H1 (cell line): Measurements from ENCODE around the gene PTPN1. TPM values are rescaled to one million over a fixed set of nuclear protein-coding genes. Genes with fewer than 3 reads are reported as not detected.
A peak's percentile ranks its signal among the peaks of the same experiment; 100 is the strongest.

Experiments
- CTCF ChIA-PET: fragments of 300-600 bp; sonication (Branson Sonifier 250); formaldehyde crosslinking; loops from one replicate; lab custom pipeline; 2021; ENCODE audit not compliant: partially characterized antibody; lab: Charles Lee
- POLR2A ChIA-PET: fragments of 300-600 bp; sonication (Branson Sonifier 250); formaldehyde crosslinking; loops from one replicate; lab custom pipeline; 2021; ENCODE audit warnings: inconsistent platforms; ENCODE audit not compliant: partially characterized antibody; lab: Charles Lee
- DNase-seq, 2 experiments: peaks; one replicate each; pipeline versions ENCODE4 v3.0.0 to v3.0.0-alpha.2; 2010 to 2022; ENCODE audit warnings: low spot score in 2 of 2, low read depth in 1 of 2, mixed read lengths in 1 of 2
- FAIRE-seq: peaks from 2 replicates; lab custom pipeline; 2011; peaks lifted over from hg19 to GRCh38; lab: Jason Lieb, UNC
- H2AFZ ChIP-seq: 2 replicates; pipeline ENCODE4 v1.8.1; 2012; ENCODE audit warnings: low read length, inconsistent platforms
- H2AK5ac ChIP-seq: 2 replicates; pipeline ENCODE4 v1.6.1; 2013; ENCODE audit warnings: low read depth, low read length
- H2BK120ac ChIP-seq: replicated peaks from 2 replicates; pipeline ENCODE3; 2013; ENCODE audit warnings: low read depth, low read length, inconsistent platforms
- H2BK12ac ChIP-seq: 2 replicates; pipeline ENCODE4 v1.6.1; 2013; ENCODE audit warnings: low read depth, low read length
- H2BK15ac ChIP-seq: 2 replicates; pipeline ENCODE4 v1.6.1; 2013; ENCODE audit warnings: low read length
- H2BK20ac ChIP-seq: 2 replicates; pipeline ENCODE4 v1.6.1; 2013; ENCODE audit warnings: low read length
- H2BK5ac ChIP-seq: 2 replicates; pipeline ENCODE4 v1.6.1; 2013; ENCODE audit warnings: low read depth, low read length
- H3K14ac ChIP-seq: 2 replicates; pipeline ENCODE4 v1.6.1; 2013; ENCODE audit warnings: inconsistent platforms; ENCODE audit not compliant: insufficient read length
- H3K18ac ChIP-seq: 2 replicates; pipeline ENCODE4 v1.6.1; 2013; ENCODE audit warnings: low read length; ENCODE audit errors: extremely low read depth
- H3K23ac ChIP-seq: 2 replicates; pipeline ENCODE4 v1.6.1; 2013; ENCODE audit warnings: inconsistent platforms; ENCODE audit not compliant: insufficient read length
- H3K23me2 ChIP-seq: 2 replicates; pipeline ENCODE4 v1.6.1; 2013; ENCODE audit warnings: low read depth, low read length
- H3K27ac ChIP-seq: 2 replicates; pipeline ENCODE4 v1.6.1; 2011; ENCODE audit warnings: low read depth, low read length, inconsistent platforms
- H3K27me3 ChIP-seq, 4 experiments: replicated peaks in 1 of 4; 1 replicate in 1 of 4; 2 replicates in 3 of 4; pipeline versions ENCODE4 v1.6.1 to v1.8.1; 2011 to 2013; ENCODE audit warnings: low read length in 3 of 4, mild to moderate bottlenecking in 3 of 4, inconsistent platforms in 2 of 4, mixed read lengths in 2 of 4, moderate library complexity in 1 of 4; ENCODE audit not compliant: control insufficient read depth in 3 of 4, insufficient read depth in 3 of 4; ENCODE audit errors: extremely low read depth in 1 of 4
- H3K36me3 ChIP-seq, 4 experiments: 2 replicates each; pipeline versions ENCODE4 v1.6.1 to v1.8.1; 2011 to 2013; ENCODE audit warnings: mild to moderate bottlenecking in 4 of 4, low read length in 3 of 4, moderate library complexity in 2 of 4, control low read depth in 1 of 4, inconsistent platforms in 1 of 4; ENCODE audit not compliant: insufficient read depth in 4 of 4, control insufficient read depth in 2 of 4
- H3K4ac ChIP-seq: replicated peaks from 2 replicates; pipeline ENCODE3; 2013; ENCODE audit warnings: low read length, low read depth, mixed read lengths, inconsistent platforms; ENCODE audit not compliant: insufficient read length
- H3K4me1 ChIP-seq, 4 experiments: replicated peaks in 1 of 4; 1 replicate in 1 of 4; 2 replicates in 3 of 4; pipeline versions ENCODE4 v1.6.1 to v1.8.1; 2011 to 2013; ENCODE audit warnings: low read length in 3 of 4, inconsistent platforms in 2 of 4, mixed read lengths in 1 of 4; ENCODE audit not compliant: insufficient read depth in 4 of 4, control insufficient read depth in 3 of 4
- H3K4me2 ChIP-seq, 2 experiments: 2 replicates each; pipeline versions ENCODE4 v1.6.1 to v1.8.1; 2011 to 2013; ENCODE audit warnings: low read depth in 2 of 2, low read length in 2 of 2, control low read depth in 1 of 2, inconsistent platforms in 1 of 2, mild to moderate bottlenecking in 1 of 2; ENCODE audit not compliant: insufficient read depth in 1 of 2
- H3K4me3 ChIP-seq, 4 experiments: fragments of 200-600, 300-600 bp in 1 of 4; sonication (generic), shearing (Covaris generic), sonication (Bioruptor Twin) in 1 of 4; 2 replicates each; pipeline versions ENCODE4 v1.5.1 to v1.8.1; 2011 to 2016; ENCODE audit warnings: low read length in 4 of 4, low read depth in 3 of 4, control low read depth in 2 of 4, inconsistent platforms in 2 of 4, mild to moderate bottlenecking in 2 of 4, mixed read lengths in 1 of 4, moderate library complexity in 1 of 4; ENCODE audit not compliant: insufficient read depth in 2 of 4; ENCODE audit errors: extremely low read depth in 1 of 4
- H3K56ac ChIP-seq: replicated peaks from 2 replicates; pipeline ENCODE3; 2013; ENCODE audit warnings: low read depth, mild to moderate bottlenecking, mixed read lengths, low read length, inconsistent platforms; ENCODE audit not compliant: insufficient read length
- H3K79me1 ChIP-seq: 2 replicates; pipeline ENCODE4 v1.6.1; 2013; ENCODE audit warnings: low read depth, low read length, control low read depth
- H3K79me2 ChIP-seq, 2 experiments: 2 replicates each; pipeline versions ENCODE4 v1.6.1 to v1.8.1; 2012 to 2013; ENCODE audit warnings: low read length in 2 of 2, mild to moderate bottlenecking in 2 of 2, inconsistent platforms in 1 of 2; ENCODE audit not compliant: insufficient read depth in 2 of 2, control insufficient read depth in 1 of 2
- H3K9ac ChIP-seq, 4 experiments: replicated peaks in 1 of 4; 1 replicate in 1 of 4; 2 replicates in 3 of 4; pipeline versions ENCODE4 v1.6.1 to v1.8.1; 2011 to 2013; ENCODE audit warnings: low read depth in 3 of 4, low read length in 3 of 4, control low read depth in 2 of 4, mild to moderate bottlenecking in 2 of 4, moderate library complexity in 2 of 4, inconsistent platforms in 1 of 4; ENCODE audit errors: extremely low read depth in 1 of 4
- H3K9me3 ChIP-seq, 2 experiments: 2 replicates each; pipeline versions ENCODE4 v1.6.1 to v1.8.1; 2012 to 2013; ENCODE audit warnings: mild to moderate bottlenecking in 2 of 2, moderate library complexity in 2 of 2, control low read depth in 1 of 2, inconsistent platforms in 1 of 2, low read depth in 1 of 2, low read length in 1 of 2, mixed read lengths in 1 of 2; ENCODE audit not compliant: insufficient read depth in 2 of 2
- H4K20me1 ChIP-seq, 2 experiments: replicated peaks in 1 of 2; 2 replicates each; pipeline versions ENCODE3 to v1.8.1; 2011 to 2013; ENCODE audit warnings: inconsistent platforms in 2 of 2, low read length in 2 of 2, mild to moderate bottlenecking in 1 of 2; ENCODE audit not compliant: insufficient read depth in 2 of 2, control insufficient read depth in 1 of 2
- H4K5ac ChIP-seq: 2 replicates; pipeline ENCODE4 v1.6.1; 2013; ENCODE audit warnings: low read length, low read depth, mixed read lengths, inconsistent platforms; ENCODE audit not compliant: insufficient read length
- H4K8ac ChIP-seq: 2 replicates; pipeline ENCODE4 v1.8.0; 2013; ENCODE audit warnings: mild to moderate bottlenecking, moderate library complexity, low read length, inconsistent platforms; ENCODE audit not compliant: insufficient read depth; ENCODE audit errors: extremely low read depth
- H4K91ac ChIP-seq: replicated peaks from 2 replicates; pipeline ENCODE3; 2013; ENCODE audit warnings: low read length, mixed read lengths, inconsistent platforms; ENCODE audit not compliant: insufficient read length
- MAFK ChIP-seq: IDR thresholded peaks from 2 replicates; pipeline ENCODE4 v1.6.1; 2012; ENCODE audit warnings: low read depth, mild to moderate bottlenecking, improper control_type of control experiment, low read length
- SAP30 ChIP-seq: fragments of 300-600 bp; sonication (generic); IDR thresholded peaks from 2 replicates; pipeline ENCODE4 v1.7.1; 2012; ENCODE audit warnings: low read length, moderate library complexity, mild to moderate bottlenecking, inconsistent platforms; ENCODE audit not compliant: insufficient read depth, insufficient replicate concordance
- SUZ12 ChIP-seq: fragments of 200-600 bp; sonication (generic); IDR thresholded peaks from 2 replicates; pipeline ENCODE4 v1.6.1; 2012; ENCODE audit warnings: mild to moderate bottlenecking, inconsistent platforms, low read length, moderate library complexity, mixed read lengths
- YY1 ChIP-seq: IDR thresholded peaks from 2 replicates; pipeline ENCODE4 v1.6.1; 2011; ENCODE audit warnings: low read depth, mild to moderate bottlenecking, low read length
- WGBS, 2 experiments: shearing (Covaris generic) in 1 of 2; methylation state at CpG; one replicate each; pipeline versions ENCODE4 v1.1.6 to v1.1.7; 2013 to 2015; ENCODE audit warnings: low lambda C conversion rate in 2 of 2, mixed read lengths in 2 of 2, inconsistent platforms in 1 of 2, low coverage in 1 of 2, missing lambda C conversion rate in 1 of 2; ENCODE audit not compliant: insufficient replicate concordance in 2 of 2, insufficient coverage in 1 of 2, insufficient read length in 1 of 2; ENCODE audit errors: extremely low coverage in 1 of 2, missing lambda C conversion rate in 1 of 2; 5-methylcytosine and 5-hydroxymethylcytosine counted together
- polyA plus RNA-seq, 7 experiments: library from polyadenylated mRNA; depleted of rRNA in 3 of 7; stranded (reverse) in 5 of 7; unstranded in 2 of 7; fragments of >200 nt in 5 of 7; fragments of 200-250 nt in 2 of 7; gene quantifications; 1 replicate in 5 of 7; 2 replicates in 1 of 7; 4 replicates in 1 of 7; pipeline versions ENCODE4 v1.2.1 to v1.2.3, GENCODE V29; 2011 to 2013; ENCODE audit warnings: missing spikeins in 2 of 7, mixed read lengths in 2 of 7
- total RNA-seq: library from RNA; stranded (reverse); fragmentation: NEBNext Ultra II Directional; extraction: Animal tissue kit (Norgen Biotek cat#: 25700); gene quantifications from 2 replicates; pipeline ENCODE4 v1.2.1, GENCODE V29; 2021

Gene PTPN1
- total and polyA plus RNA-seq, 2 of the 8 experiments (the other 6 are each of a cell fraction or from before 2014, with no cell fraction given) = 18.6 to 32.1 TPM

DNA sequence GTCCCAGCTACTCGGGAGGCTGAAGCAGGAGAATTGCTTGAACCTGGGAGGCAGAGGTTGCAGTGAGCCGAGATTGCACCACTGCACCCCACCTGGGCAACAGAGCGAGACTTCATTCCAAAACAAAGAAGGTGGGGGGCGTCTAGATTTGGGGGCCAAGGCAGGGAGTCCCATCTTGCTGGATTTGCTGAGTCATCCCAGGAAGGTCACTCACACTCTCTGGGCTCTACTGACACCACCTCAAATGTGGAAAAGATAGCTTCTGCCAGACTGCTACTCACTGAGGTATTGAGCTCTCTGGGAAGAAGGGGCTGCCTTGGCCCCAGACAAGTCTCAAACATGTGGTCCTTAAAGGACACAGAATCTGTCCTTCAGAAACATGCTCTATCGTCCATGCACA is 106.8 kb downstream of the PTPN1 start:
- H2BK12ac ChIP-seq = no peak overlapping the region; the same call in 1 of the 2 replicates
- H4K91ac ChIP-seq = no peak overlapping the region
- H2BK15ac ChIP-seq = no peak overlapping the region
- no peak overlapping the region for H3K4me2 ChIP-seq
- no peak overlapping the region for H2AFZ ChIP-seq
- no peak overlapping the region for H3K4ac ChIP-seq
- H4K8ac ChIP-seq = no peak overlapping the region
- peaks cover 5 to 6% of the 10 kb centered on the region in 2 experiments; a peak in 2 of 4 replicates for H3K9me3 ChIP-seq
- POLR2A ChIA-PET = no interaction called here
- CTCF ChIA-PET = interaction anchor here (0.8 to 1.9 kb wide), 4 partner anchors 9 to 131 kb away, joined by 3 to 14 read pairs (median 6); no protein-coding TSS in a partner anchor
- no peak overlapping the region for H2AK5ac ChIP-seq
- no peaks in the 10 kb centered on the region for H3K36me3 ChIP-seq
- H3K27ac ChIP-seq = no peak overlapping the region
- H3K4me3 ChIP-seq = no peak overlapping the region
- H2BK5ac ChIP-seq = peak overlapping the region; percentile 60; the same call in 1 of the 2 replicates
- H2BK20ac ChIP-seq = no peak overlapping the region
- H3K4me1 ChIP-seq = no peaks in the 10 kb centered on the region
- H3K79me1 ChIP-seq = no peaks in the 10 kb centered on the region
- FAIRE-seq = no peak
- WGBS, 2 experiments = 86% methylated on average over 5 of the region's 5 CpGs; no CpG with 5 or more reads in 1 of the 2 experiments
- H3K56ac ChIP-seq = no peak overlapping the region
- H3K23ac ChIP-seq = no peak overlapping the region
- no peaks in the 10 kb centered on the region for H3K79me2 ChIP-seq
- H4K20me1 ChIP-seq = peaks cover 0 to 1% of the 10 kb centered on the region in 2 experiments
- no peaks in the 10 kb centered on the region for H3K27me3 ChIP-seq
- no peaks in the 10 kb centered on the region for H3K23me2 ChIP-seq
- no peak overlapping the region for H3K14ac ChIP-seq
- no peak overlapping the region for H3K18ac ChIP-seq
- no peak overlapping the region for H3K9ac ChIP-seq
- no peak for DNase-seq
- no peak overlapping the region for H4K5ac ChIP-seq
- H2BK120ac ChIP-seq = no peak overlapping the region
- TF ChIP-seq SUZ12 (no peak), YY1 (no peak), SAP30 (no peak), MAFK (peak; percentile 14; the same call in 1 of the 2 replicates)
